A549 (cell line): ENCODE data around the gene CUEDC2. TPM values are rescaled to one million over a fixed set of nuclear protein-coding genes. Genes with fewer than 3 reads are reported as not detected.

Source experiments
- CHD2 ChIP-seq: fragments of 150-350 bp; IDR thresholded peaks from 2 replicates; pipeline ENCODE4 v1.6.1; 2014; ENCODE audit warnings: low read length; ENCODE audit not compliant: partially characterized antibody
- CHD4 ChIP-seq: fragments of 200-600 bp; sonication (generic); IDR thresholded peaks from 2 replicates; pipeline ENCODE4 v1.6.1; 2016; ENCODE audit warnings: antibody characterized with exemption, mild to moderate bottlenecking, borderline replicate concordance
- EHF ChIP-seq: fragments of 250-450 bp; sonication (Bioruptor Pico); IDR thresholded peaks from 2 replicates; pipeline ENCODE4 v1.5.0; 2020; ENCODE audit warnings: mild to moderate bottlenecking
- EP300 ChIP-seq, 2 experiments: fragments of >200 bp; sonication (Bioruptor Twin); formaldehyde crosslinking; IDR thresholded peaks; 2 replicates in 1 of 2; 3 replicates in 1 of 2; pipeline ENCODE4 v1.6.1; 2016 to 2017
- HDAC2 ChIP-seq: fragments of 200-600 bp; sonication (generic); IDR thresholded peaks from 2 replicates; pipeline ENCODE4 v1.6.1; 2016
- HEYL ChIP-seq: fragments of 250-450 bp; sonication (Bioruptor Pico); IDR thresholded peaks from 2 replicates; pipeline ENCODE4 v1.8.0; 2021; ENCODE audit warnings: mild to moderate bottlenecking, moderate library complexity
- HOXB5 ChIP-seq: fragments of 250-450 bp; sonication (Bioruptor Pico); IDR thresholded peaks from 2 replicates; pipeline ENCODE4 v1.5.0; 2020; ENCODE audit warnings: mild to moderate bottlenecking, moderate library complexity
- NFE2L2 ChIP-seq: fragments of 150-350 bp; conservative IDR thresholded peaks from 2 replicates; pipeline ENCODE4 v1.6.1; 2014; ENCODE audit warnings: low read length
- POLR2A ChIP-seq: IDR thresholded peaks from 2 replicates; pipeline ENCODE4 v1.6.1; 2012; ENCODE audit warnings: mild to moderate bottlenecking, low read length
- POLR2AphosphoS2 ChIP-seq: conservative IDR thresholded peaks from 2 replicates; pipeline ENCODE4 v1.6.1; 2012; ENCODE audit warnings: low read length, improper control_type of control experiment, inconsistent platforms
- RAD21 ChIP-seq, 2 experiments: fragments of >200 bp in 1 of 2; sonication (Bioruptor Twin) in 1 of 2; formaldehyde crosslinking in 1 of 2; IDR thresholded peaks in 1 of 2; conservative IDR thresholded peaks in 1 of 2; 2 replicates in 1 of 2; 3 replicates in 1 of 2; pipeline ENCODE4 v1.6.1; 2012 to 2018; ENCODE audit warnings: inconsistent platforms in 1 of 2
- RARB ChIP-seq: fragments of 250-450 bp; sonication (Bioruptor Pico); IDR thresholded peaks from 2 replicates; pipeline ENCODE4 v1.8.0; 2021; ENCODE audit warnings: mild to moderate bottlenecking, moderate library complexity
- RCOR1 ChIP-seq: fragments of 150-350 bp; IDR thresholded peaks from 2 replicates; pipeline ENCODE4 v1.6.1; 2014; ENCODE audit warnings: antibody characterized with exemption, low read length, low read depth
- SMC3 ChIP-seq: fragments of >200 bp; sonication (Bioruptor Twin); formaldehyde crosslinking; IDR thresholded peaks from 3 replicates; pipeline ENCODE4 v1.6.1; 2018; ENCODE audit warnings: inconsistent platforms
- TP53 ChIP-seq: fragments of 250-450 bp; sonication (Bioruptor Pico); IDR thresholded peaks from 2 replicates; pipeline ENCODE4 v1.5.0; 2021; ENCODE audit warnings: mild to moderate bottlenecking, moderate library complexity
- ZC3H11A ChIP-seq: fragments of 450-650 bp; IDR thresholded peaks from 2 replicates; pipeline ENCODE4 v1.6.1; 2014; ENCODE audit warnings: antibody characterized with exemption, mild to moderate bottlenecking
- ZNF302 ChIP-seq: fragments of 250-450 bp; sonication (Bioruptor Pico); IDR thresholded peaks from 2 replicates; pipeline ENCODE4 v1.9.0; 2021; ENCODE audit warnings: inconsistent platforms, mild to moderate bottlenecking, moderate library complexity
- ZSCAN20 ChIP-seq: fragments of 250-450 bp; sonication (Bioruptor Pico); IDR thresholded peaks from 2 replicates; pipeline ENCODE4 v1.8.0; 2022; ENCODE audit warnings: mild to moderate bottlenecking, moderate library complexity
- polyA plus RNA-seq, 4 experiments: library from polyadenylated mRNA; depleted of rRNA in 3 of 4; stranded (reverse); fragments of >200 nt; fragmentation: RNase III in 1 of 4; extraction: RNeasy Plus Mini Kit Qiagen cat#74134 plus additional on column Dnase treatment in 1 of 4; gene quantifications; 2 replicates in 3 of 4; 3 replicates in 1 of 4; pipeline ENCODE4 v1.2.3, GENCODE V29; 2011 to 2017
- TF ChIP-seq, protein P1 (sequence below): fragments of >200 bp; sonication (Bioruptor Twin); formaldehyde crosslinking; IDR thresholded peaks from 3 replicates; pipeline ENCODE4 v1.5.1; 2016
- TF ChIP-seq, protein P2 (sequence below): fragments of >200 bp; sonication (Bioruptor Twin); formaldehyde crosslinking; IDR thresholded peaks from 2 replicates; pipeline ENCODE4 v1.6.1; 2016
- TF ChIP-seq, protein P3 (sequence below): fragments of 200-600 bp; sonication (generic); IDR thresholded peaks from 2 replicates; pipeline ENCODE4 v1.6.1; 2016; ENCODE audit warnings: antibody characterized with exemption, mild to moderate bottlenecking, moderate library complexity
- TF ChIP-seq, protein P4 (sequence below): fragments of 250-450 bp; sonication (Bioruptor Pico); IDR thresholded peaks from 2 replicates; pipeline ENCODE4 v1.5.0; 2021; ENCODE audit warnings: mild to moderate bottlenecking, moderate library complexity, borderline replicate concordance

The CUEDC2 gene
- polyA plus RNA-seq, 2 of the 4 experiments (the other 2 are of a cell fraction): 43.7 to 67.4 TPM

DNA sequence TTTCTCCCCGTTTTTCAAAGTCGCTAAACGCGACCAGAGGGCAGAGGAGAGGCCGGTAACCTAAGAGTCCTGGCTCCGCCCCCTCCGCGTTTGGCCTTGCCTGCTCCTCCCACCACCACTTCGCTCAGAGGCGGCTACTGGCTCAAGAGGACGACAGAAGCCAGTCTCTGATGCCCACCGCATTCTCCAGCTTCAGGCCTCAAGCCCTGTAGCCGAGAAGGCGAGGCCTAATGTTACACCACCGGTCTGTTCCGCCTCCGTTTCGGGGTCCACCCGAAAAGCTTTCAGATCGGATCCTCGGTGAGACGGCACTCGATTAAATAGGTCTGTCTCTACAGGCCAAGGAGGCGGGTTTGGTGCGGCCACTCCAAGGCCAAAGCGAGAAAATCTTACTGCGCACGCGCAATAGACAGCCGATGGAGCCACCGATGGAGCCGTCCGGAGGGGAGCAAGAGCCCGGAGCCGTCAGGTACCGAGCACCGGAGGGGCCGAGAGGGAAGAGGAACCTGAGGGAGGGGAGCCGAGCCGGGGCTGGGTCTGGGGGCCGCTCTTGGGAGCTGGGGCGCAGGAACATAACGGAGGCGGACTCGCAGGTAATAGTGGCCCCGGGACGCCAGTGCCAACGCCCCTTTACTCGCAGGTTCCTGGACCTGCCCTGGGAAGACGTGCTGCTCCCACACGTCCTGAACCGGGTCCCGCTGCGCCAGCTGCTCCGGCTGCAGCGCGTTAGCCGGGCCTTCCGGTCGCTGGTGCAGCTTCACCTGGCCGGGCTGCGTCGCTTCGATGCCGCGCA is 11.5 kb downstream of the CUEDC2 start, which contains the start of gene FBXL15 (continued):
- TF ChIP-seq EP300 (IDR thresholded peaks at IDR 0.05) (no peak), HDAC2 (no peak), RAD21 (conservative IDR thresholded peaks at IDR 0.05 in 1 of 2, IDR thresholded peaks at IDR 0.05 in 1 of 2) (peak in 1 of 2 experiments; percentile 7; a peak in 1 of 5 replicates), ZSCAN20 (CRISPR knock-in tag) (no peak), CHD2 (no peak), RARB (CRISPR knock-in tag) (no peak), EHF (no peak), RCOR1 (no peak), SMC3 (peak; percentile 15; the same call in 1 of the 3 replicates), NFE2L2 (no peak), ZNF302 (CRISPR knock-in tag) (no peak), POLR2AphosphoS2 (no peak), HOXB5 (CRISPR knock-in tag) (peak; percentile 41; the same call in 1 of the 2 replicates), CHD4 (no peak), POLR2A (peak; percentile 56), ZC3H11A (no peak; the same call in 1 of the 2 replicates), TP53 (CRISPR knock-in tag) (no peak), HEYL (no peak)
- TF ChIP-seq, protein P1, sequence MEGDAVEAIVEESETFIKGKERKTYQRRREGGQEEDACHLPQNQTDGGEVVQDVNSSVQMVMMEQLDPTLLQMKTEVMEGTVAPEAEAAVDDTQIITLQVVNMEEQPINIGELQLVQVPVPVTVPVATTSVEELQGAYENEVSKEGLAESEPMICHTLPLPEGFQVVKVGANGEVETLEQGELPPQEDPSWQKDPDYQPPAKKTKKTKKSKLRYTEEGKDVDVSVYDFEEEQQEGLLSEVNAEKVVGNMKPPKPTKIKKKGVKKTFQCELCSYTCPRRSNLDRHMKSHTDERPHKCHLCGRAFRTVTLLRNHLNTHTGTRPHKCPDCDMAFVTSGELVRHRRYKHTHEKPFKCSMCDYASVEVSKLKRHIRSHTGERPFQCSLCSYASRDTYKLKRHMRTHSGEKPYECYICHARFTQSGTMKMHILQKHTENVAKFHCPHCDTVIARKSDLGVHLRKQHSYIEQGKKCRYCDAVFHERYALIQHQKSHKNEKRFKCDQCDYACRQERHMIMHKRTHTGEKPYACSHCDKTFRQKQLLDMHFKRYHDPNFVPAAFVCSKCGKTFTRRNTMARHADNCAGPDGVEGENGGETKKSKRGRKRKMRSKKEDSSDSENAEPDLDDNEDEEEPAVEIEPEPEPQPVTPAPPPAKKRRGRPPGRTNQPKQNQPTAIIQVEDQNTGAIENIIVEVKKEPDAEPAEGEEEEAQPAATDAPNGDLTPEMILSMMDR: no peak
- TF ChIP-seq, protein P2, sequence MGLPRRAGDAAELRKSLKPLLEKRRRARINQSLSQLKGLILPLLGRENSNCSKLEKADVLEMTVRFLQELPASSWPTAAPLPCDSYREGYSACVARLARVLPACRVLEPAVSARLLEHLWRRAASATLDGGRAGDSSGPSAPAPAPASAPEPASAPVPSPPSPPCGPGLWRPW: no peak
- TF ChIP-seq, protein P3, sequence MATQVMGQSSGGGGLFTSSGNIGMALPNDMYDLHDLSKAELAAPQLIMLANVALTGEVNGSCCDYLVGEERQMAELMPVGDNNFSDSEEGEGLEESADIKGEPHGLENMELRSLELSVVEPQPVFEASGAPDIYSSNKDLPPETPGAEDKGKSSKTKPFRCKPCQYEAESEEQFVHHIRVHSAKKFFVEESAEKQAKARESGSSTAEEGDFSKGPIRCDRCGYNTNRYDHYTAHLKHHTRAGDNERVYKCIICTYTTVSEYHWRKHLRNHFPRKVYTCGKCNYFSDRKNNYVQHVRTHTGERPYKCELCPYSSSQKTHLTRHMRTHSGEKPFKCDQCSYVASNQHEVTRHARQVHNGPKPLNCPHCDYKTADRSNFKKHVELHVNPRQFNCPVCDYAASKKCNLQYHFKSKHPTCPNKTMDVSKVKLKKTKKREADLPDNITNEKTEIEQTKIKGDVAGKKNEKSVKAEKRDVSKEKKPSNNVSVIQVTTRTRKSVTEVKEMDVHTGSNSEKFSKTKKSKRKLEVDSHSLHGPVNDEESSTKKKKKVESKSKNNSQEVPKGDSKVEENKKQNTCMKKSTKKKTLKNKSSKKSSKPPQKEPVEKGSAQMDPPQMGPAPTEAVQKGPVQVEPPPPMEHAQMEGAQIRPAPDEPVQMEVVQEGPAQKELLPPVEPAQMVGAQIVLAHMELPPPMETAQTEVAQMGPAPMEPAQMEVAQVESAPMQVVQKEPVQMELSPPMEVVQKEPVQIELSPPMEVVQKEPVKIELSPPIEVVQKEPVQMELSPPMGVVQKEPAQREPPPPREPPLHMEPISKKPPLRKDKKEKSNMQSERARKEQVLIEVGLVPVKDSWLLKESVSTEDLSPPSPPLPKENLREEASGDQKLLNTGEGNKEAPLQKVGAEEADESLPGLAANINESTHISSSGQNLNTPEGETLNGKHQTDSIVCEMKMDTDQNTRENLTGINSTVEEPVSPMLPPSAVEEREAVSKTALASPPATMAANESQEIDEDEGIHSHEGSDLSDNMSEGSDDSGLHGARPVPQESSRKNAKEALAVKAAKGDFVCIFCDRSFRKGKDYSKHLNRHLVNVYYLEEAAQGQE: no peak
- TF ChIP-seq, protein P4, sequence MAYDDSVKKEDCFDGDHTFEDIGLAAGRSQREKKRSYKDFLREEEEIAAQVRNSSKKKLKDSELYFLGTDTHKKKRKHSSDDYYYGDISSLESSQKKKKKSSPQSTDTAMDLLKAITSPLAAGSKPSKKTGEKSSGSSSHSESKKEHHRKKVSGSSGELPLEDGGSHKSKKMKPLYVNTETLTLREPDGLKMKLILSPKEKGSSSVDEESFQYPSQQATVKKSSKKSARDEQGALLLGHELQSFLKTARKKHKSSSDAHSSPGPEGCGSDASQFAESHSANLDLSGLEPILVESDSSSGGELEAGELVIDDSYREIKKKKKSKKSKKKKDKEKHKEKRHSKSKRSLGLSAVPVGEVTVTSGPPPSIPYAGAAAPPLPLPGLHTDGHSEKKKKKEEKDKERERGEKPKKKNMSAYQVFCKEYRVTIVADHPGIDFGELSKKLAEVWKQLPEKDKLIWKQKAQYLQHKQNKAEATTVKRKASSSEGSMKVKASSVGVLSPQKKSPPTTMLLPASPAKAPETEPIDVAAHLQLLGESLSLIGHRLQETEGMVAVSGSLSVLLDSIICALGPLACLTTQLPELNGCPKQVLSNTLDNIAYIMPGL (CRISPR knock-in tag): no peak
